HEK293T (cell line): ENCODE results near the gene OR5B3.

Experiments
- ARNT ChIP-seq: fragments of 450-650 bp; IDR thresholded peaks from 2 replicates; pipeline ENCODE4 v1.6.1; 2017; ENCODE audit warnings: mild to moderate bottlenecking
- BHLHE40 ChIP-seq: fragments of 450-650 bp; IDR thresholded peaks from 2 replicates; pipeline ENCODE4 v1.6.1; 2016; ENCODE audit warnings: mild to moderate bottlenecking, moderate library complexity, borderline replicate concordance
- ELF4 ChIP-seq: fragments of 450-650 bp; IDR thresholded peaks from 2 replicates; pipeline ENCODE4 v1.6.1; 2017; ENCODE audit warnings: antibody characterized with exemption
- FOXA1 ChIP-seq: fragments of 450-650 bp; IDR thresholded peaks from 2 replicates; pipeline ENCODE4 v1.6.1; 2016; ENCODE audit warnings: mild to moderate bottlenecking
- FOXK2 ChIP-seq: fragments of 450-650 bp; IDR thresholded peaks from 2 replicates; pipeline ENCODE4 v1.6.1; 2016; ENCODE audit warnings: mild to moderate bottlenecking
- FOXM1 ChIP-seq: fragments of 450-650 bp; IDR thresholded peaks from 2 replicates; pipeline ENCODE4 v1.6.1; 2017; ENCODE audit warnings: mild to moderate bottlenecking, borderline replicate concordance
- HDGF ChIP-seq: fragments of 450-650 bp; IDR thresholded peaks from 2 replicates; pipeline ENCODE4 v1.6.1; 2017; ENCODE audit warnings: antibody characterized with exemption, borderline replicate concordance
- L3MBTL2 ChIP-seq: fragments of 450-650 bp; conservative IDR thresholded peaks from 2 replicates; pipeline ENCODE4 v1.6.1; 2016; ENCODE audit warnings: mild to moderate bottlenecking
- NFRKB ChIP-seq: fragments of 450-650 bp; IDR thresholded peaks from 2 replicates; pipeline ENCODE4 v1.6.1; 2016; ENCODE audit warnings: mild to moderate bottlenecking, moderate library complexity
- SP1 ChIP-seq: fragments of 450-650 bp; IDR thresholded peaks from 2 replicates; pipeline ENCODE4 v1.6.1; 2017
- SUZ12 ChIP-seq: fragments of 450-650 bp; IDR thresholded peaks from 2 replicates; pipeline ENCODE4 v1.6.1; 2016; ENCODE audit warnings: mild to moderate bottlenecking
- TARDBP ChIP-seq: fragments of 450-650 bp; IDR thresholded peaks from 2 replicates; pipeline ENCODE4 v1.6.1; 2016
- ZNF384 ChIP-seq: fragments of 450-650 bp; IDR thresholded peaks from 2 replicates; pipeline ENCODE4 v1.6.1; 2016
- TF ChIP-seq, protein P1 (sequence below): fragments of 450-650 bp; IDR thresholded peaks from 2 replicates; pipeline ENCODE4 v1.6.1; 2016

DNA sequence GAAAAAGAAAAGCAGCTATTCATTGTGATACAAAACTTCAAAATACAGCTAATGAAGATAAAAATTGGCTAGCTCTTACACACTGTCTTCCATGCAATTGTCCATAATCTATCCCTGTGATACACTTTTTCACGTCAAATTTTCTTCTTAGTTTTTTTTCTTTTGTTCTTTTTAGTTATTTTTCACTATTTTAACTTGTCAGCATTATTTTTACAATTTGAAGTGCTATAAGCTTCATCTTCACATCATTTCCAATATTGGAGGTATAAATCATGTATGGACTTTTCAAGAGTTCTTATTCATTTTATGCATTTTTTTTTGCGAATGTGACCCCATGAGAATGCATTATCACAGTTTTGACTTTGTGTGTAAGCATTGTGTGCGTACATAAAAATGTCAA lies 51.9 kb downstream of the OR5B3 start:
- no peak for TF ChIP-seq FOXA1
- no peak for TF ChIP-seq BHLHE40
- TF ChIP-seq HDGF: no peak
- TF ChIP-seq FOXK2: no peak
- no peak for TF ChIP-seq SP1
- TF ChIP-seq, protein P1, sequence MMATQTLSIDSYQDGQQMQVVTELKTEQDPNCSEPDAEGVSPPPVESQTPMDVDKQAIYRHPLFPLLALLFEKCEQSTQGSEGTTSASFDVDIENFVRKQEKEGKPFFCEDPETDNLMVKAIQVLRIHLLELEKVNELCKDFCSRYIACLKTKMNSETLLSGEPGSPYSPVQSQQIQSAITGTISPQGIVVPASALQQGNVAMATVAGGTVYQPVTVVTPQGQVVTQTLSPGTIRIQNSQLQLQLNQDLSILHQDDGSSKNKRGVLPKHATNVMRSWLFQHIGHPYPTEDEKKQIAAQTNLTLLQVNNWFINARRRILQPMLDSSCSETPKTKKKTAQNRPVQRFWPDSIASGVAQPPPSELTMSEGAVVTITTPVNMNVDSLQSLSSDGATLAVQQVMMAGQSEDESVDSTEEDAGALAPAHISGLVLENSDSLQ: no peak
- TF ChIP-seq ARNT: no peak
- TF ChIP-seq NFRKB: no peak
- TF ChIP-seq ELF4: no peak
- no peak for TF ChIP-seq SUZ12
- TF ChIP-seq ZNF384: no peak
- no peak for TF ChIP-seq FOXM1
- TF ChIP-seq TARDBP: no peak
- no peak for TF ChIP-seq L3MBTL2
